Colonic mucosa (tissue), 4 donors: Measurements from ENCODE around the gene SPINK13. TPM values are rescaled to one million over a fixed set of nuclear protein-coding genes. Genes with fewer than 3 reads are reported as not detected.

Source experiments
- DNase-seq: peaks from one replicate; pipeline ENCODE4 v3.0.0-alpha.2; 2020
- H3K27ac ChIP-seq: fragments of 200-600 bp; one replicate; pipeline ENCODE4 v1.8.0; 2021
- H3K27me3 ChIP-seq: fragments of 200-600 bp; one replicate; pipeline ENCODE4 v1.8.0; 2021
- H3K36me3 ChIP-seq: fragments of 200-600 bp; one replicate; pipeline ENCODE4 v1.8.0; 2021
- H3K4me1 ChIP-seq: fragments of 200-600 bp; one replicate; pipeline ENCODE4 v1.8.0; 2021; ENCODE audit warnings: mild to moderate bottlenecking
- H3K4me3 ChIP-seq: fragments of 200-600 bp; one replicate; pipeline ENCODE4 v1.8.0; 2021
- H3K9ac ChIP-seq, 2 donors: one replicate each; pipeline ENCODE4 v1.7.0; 2013; ENCODE audit warnings: control low read depth in 2 of 2, low read depth in 2 of 2, low read length in 2 of 2
- H3K9me3 ChIP-seq: fragments of 200-600 bp; one replicate; pipeline ENCODE4 v1.8.0; 2021
- intact Hi-C: fragments of 100-400 bp; cut with DNase I; formaldehyde crosslinking; loops from one replicate; pipeline ENCODE4 v1.14.1; 2022
- total RNA-seq, 2 donors: library from RNA; stranded (reverse); fragmentation: NEBNext Ultra II Directional in 1 of 2; extraction: Animal tissue kit (Norgen Biotek cat#: 25700) in 1 of 2; gene quantifications; one replicate each; pipeline ENCODE4 v1.2.1, GENCODE V29; 2021
- TF ChIP-seq, protein P1 (sequence below): fragments of 200-600 bp; IDR thresholded peaks from one replicate; pipeline ENCODE4 v1.8.0; 2022; ENCODE audit warnings: antibody characterized with exemption, mild to moderate bottlenecking
- donor health status: healthy.
- donor health status: DM: no; HTN: no; CAD: no.
- donor health status: DM: no; HTN: no; CAD: no.

SPINK13 gene
- total RNA-seq, 2 donors from 2014 or later = 0.40 TPM; not detected in 1

GRCh38 chr5:148297731-148298130, 29.1 kb downstream of the SPINK13 start:
- Histone ChIP-seq H3K36me3 (no peaks in the 10 kb centered on the region), H3K4me3 (no peak overlapping the region), H3K9ac (no peak overlapping the region), H3K9me3 (no peaks in the 10 kb centered on the region), H3K27ac (no peak overlapping the region), H3K4me1 (no peaks in the 10 kb centered on the region), H3K27me3 (no peaks in the 10 kb centered on the region)
- TF ChIP-seq, protein P1, sequence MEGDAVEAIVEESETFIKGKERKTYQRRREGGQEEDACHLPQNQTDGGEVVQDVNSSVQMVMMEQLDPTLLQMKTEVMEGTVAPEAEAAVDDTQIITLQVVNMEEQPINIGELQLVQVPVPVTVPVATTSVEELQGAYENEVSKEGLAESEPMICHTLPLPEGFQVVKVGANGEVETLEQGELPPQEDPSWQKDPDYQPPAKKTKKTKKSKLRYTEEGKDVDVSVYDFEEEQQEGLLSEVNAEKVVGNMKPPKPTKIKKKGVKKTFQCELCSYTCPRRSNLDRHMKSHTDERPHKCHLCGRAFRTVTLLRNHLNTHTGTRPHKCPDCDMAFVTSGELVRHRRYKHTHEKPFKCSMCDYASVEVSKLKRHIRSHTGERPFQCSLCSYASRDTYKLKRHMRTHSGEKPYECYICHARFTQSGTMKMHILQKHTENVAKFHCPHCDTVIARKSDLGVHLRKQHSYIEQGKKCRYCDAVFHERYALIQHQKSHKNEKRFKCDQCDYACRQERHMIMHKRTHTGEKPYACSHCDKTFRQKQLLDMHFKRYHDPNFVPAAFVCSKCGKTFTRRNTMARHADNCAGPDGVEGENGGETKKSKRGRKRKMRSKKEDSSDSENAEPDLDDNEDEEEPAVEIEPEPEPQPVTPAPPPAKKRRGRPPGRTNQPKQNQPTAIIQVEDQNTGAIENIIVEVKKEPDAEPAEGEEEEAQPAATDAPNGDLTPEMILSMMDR = no peak
- DNase-seq = no peak
- intact Hi-C loops = no loop called here

- Histone ChIP-seq H3K9me3 (no peaks in the 10 kb centered on the region), H3K9ac (no peak overlapping the region), H3K27ac (no peak overlapping the region), H3K36me3 (no peaks in the 10 kb centered on the region), H3K27me3 (no peaks in the 10 kb centered on the region), H3K4me1 (no peaks in the 10 kb centered on the region), H3K4me3 (no peak overlapping the region)
- TF ChIP-seq, protein P1 = no peak
- intact Hi-C loops = no loop called here
- DNase-seq = no peak
Measured at GRCh38 chr5:148306446-148306845, 37.9 kb downstream of the SPINK13 start.

- H3K4me3 ChIP-seq = no peak overlapping the region
- TF ChIP-seq, protein P1 = no peak
- intact Hi-C loops = no loop called here
- H3K27ac ChIP-seq = no peak overlapping the region
- no peaks in the 10 kb centered on the region for H3K9me3 ChIP-seq
- no peaks in the 10 kb centered on the region for H3K4me1 ChIP-seq
- no peak for DNase-seq
- no peaks in the 10 kb centered on the region for H3K36me3 ChIP-seq
- H3K9ac ChIP-seq = no peak overlapping the region
- no peaks in the 10 kb centered on the region for H3K27me3 ChIP-seq
Measured at GRCh38 chr5:148309019-148309418, 40.4 kb downstream of the SPINK13 start.

DNA sequence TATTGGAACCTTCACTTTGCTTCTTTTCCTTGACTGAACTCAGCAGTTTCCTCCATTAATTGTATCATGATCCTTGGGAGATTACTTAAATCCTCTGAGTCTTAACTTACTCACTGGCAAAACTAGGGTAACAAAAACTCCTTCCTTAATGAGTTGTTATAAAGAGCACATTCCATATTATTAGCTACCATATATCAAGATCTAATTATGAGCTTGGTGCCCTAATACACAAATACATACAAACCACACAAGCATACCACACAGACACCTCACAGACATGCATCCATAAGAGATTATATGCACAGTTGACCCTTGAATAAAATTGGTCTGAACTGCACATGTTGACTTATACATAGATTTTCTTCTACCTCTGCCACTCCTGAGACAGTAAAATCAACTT, 41.2 kb downstream of the SPINK13 start:
- Histone ChIP-seq H3K27me3 (no peaks in the 10 kb centered on the region), H3K9me3 (no peaks in the 10 kb centered on the region), H3K4me3 (no peak overlapping the region), H3K27ac (no peak overlapping the region), H3K9ac (no peak overlapping the region), H3K36me3 (no peaks in the 10 kb centered on the region), H3K4me1 (no peaks in the 10 kb centered on the region)
- intact Hi-C loops = no loop called here
- TF ChIP-seq, protein P1 = no peak
- DNase-seq = no peak

GRCh38 chr5:148311484-148311883, 42.9 kb downstream of the SPINK13 start:
- H3K27me3 ChIP-seq = no peaks in the 10 kb centered on the region
- no peaks in the 10 kb centered on the region for H3K36me3 ChIP-seq
- DNase-seq = no peak
- TF ChIP-seq, protein P1 = no peak
- intact Hi-C loops = no loop called here
- H3K27ac ChIP-seq = no peak overlapping the region
- H3K9me3 ChIP-seq = no peaks in the 10 kb centered on the region
- H3K4me3 ChIP-seq = no peak overlapping the region
- H3K4me1 ChIP-seq = no peaks in the 10 kb centered on the region
- no peak overlapping the region for H3K9ac ChIP-seq

DNA sequence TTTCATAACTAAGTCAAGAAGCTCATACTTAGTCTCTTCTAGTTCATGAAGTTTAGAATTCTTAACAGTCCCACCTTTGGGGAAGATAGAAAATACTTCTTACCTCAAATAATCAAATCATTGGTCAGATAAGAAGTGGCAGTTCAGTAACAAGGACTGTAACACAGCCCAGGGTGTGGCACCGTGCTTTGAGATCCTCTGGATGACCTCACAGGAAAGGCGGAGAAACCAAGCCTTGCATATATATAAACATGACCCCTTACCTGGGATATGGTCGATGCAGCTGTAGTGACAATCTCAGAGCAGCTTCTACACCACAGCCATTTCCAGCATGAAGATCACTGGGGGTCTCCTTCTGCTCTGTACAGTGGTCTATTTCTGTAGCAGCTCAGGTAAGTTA, 43.6 kb downstream of the SPINK13 start, which contains the start of gene SPINK7:
Gene SPINK7 (plus strand): TSS at position 271 of the 400 bp plus-strand sequence. CDS start 61 bp downstream, at position 332.
- Histone ChIP-seq H3K4me3 (no peak within 1 kb of the TSS), H3K36me3 (no peaks in the 10 kb centered on the region), H3K27me3 (no peaks in the 10 kb centered on the region), H3K9ac (no peak within 1 kb of the TSS), H3K4me1 (no peaks in the 10 kb centered on the region), H3K9me3 (no peaks in the 10 kb centered on the region), H3K27ac (no peak within 1 kb of the TSS)
- no peak for DNase-seq
- intact Hi-C loops = no loop called here
- TF ChIP-seq, protein P1 = no peak
